H9 (cell line): Measurements from ENCODE around the gene ATPAF2. TPM values are rescaled to one million over a fixed set of nuclear protein-coding genes. Genes with fewer than 3 reads are reported as not detected.

Experiments used
- DNase-seq: peaks from one replicate; pipeline ENCODE4 v3.0.0-alpha.2; 2017
- H2AFZ ChIP-seq: one replicate; pipeline ENCODE4 v1.6.1; 2013; ENCODE audit warnings: mild to moderate bottlenecking, low read length, control low read depth, moderate library complexity
- H2AK5ac ChIP-seq: 2 replicates; pipeline ENCODE4 v1.6.1; 2013; ENCODE audit warnings: low read length, control low read depth, mixed read lengths; ENCODE audit not compliant: insufficient read length
- H2BK120ac ChIP-seq: one replicate; pipeline ENCODE4 v1.6.1; 2013; ENCODE audit warnings: low read depth, mild to moderate bottlenecking, low read length, control low read depth, inconsistent platforms; ENCODE audit not compliant: poor library complexity, severe bottlenecking
- H2BK12ac ChIP-seq: 2 replicates; pipeline ENCODE4 v1.6.1; 2013; ENCODE audit warnings: low read length, control low read depth, mixed read lengths, low read depth; ENCODE audit not compliant: insufficient read length
- H2BK15ac ChIP-seq: 2 replicates; pipeline ENCODE4 v1.6.1; 2013; ENCODE audit warnings: low read depth, low read length, control low read depth
- H2BK20ac ChIP-seq: one replicate; pipeline ENCODE4 v1.6.1; 2013; ENCODE audit warnings: low read depth, mild to moderate bottlenecking, low read length, control low read depth, inconsistent platforms; ENCODE audit not compliant: poor library complexity, severe bottlenecking
- H2BK5ac ChIP-seq: 2 replicates; pipeline ENCODE4 v1.6.1; 2013; ENCODE audit warnings: low read length, control low read depth, mixed read lengths; ENCODE audit not compliant: insufficient read length
- H3K14ac ChIP-seq: 2 replicates; pipeline ENCODE4 v1.6.1; 2013; ENCODE audit warnings: low read length, control low read depth; ENCODE audit not compliant: insufficient read depth
- H3K18ac ChIP-seq: 2 replicates; pipeline ENCODE4 v1.6.1; 2013; ENCODE audit warnings: low read depth, mild to moderate bottlenecking, mixed read lengths, low read length, control low read depth; ENCODE audit not compliant: insufficient read length
- H3K23ac ChIP-seq: 2 replicates; pipeline ENCODE4 v1.6.1; 2013; ENCODE audit warnings: low read length, control low read depth, mixed read lengths, low read depth; ENCODE audit not compliant: insufficient read length
- H3K23me2 ChIP-seq: 2 replicates; pipeline ENCODE4 v1.6.1; 2013; ENCODE audit warnings: low read depth, mild to moderate bottlenecking, mixed read lengths, low read length, control low read depth; ENCODE audit not compliant: insufficient read length, poor library complexity, severe bottlenecking
- H3K27ac ChIP-seq: 2 replicates; pipeline ENCODE4 v1.5.1; 2013; ENCODE audit warnings: low read length, control low read depth, mixed read lengths, low read depth; ENCODE audit not compliant: insufficient read length
- H3K27me3 ChIP-seq: 2 replicates; pipeline ENCODE4 v1.6.1; 2013; ENCODE audit warnings: low read length, control low read depth, inconsistent platforms; ENCODE audit not compliant: insufficient read depth
- H3K4ac ChIP-seq: 2 replicates; pipeline ENCODE4 v1.6.1; 2013; ENCODE audit warnings: low read depth, mild to moderate bottlenecking, control low read depth, inconsistent platforms, low read length, moderate library complexity
- H3K4me1 ChIP-seq: 2 replicates; pipeline ENCODE4 v1.6.1; 2013; ENCODE audit warnings: low read length, control low read depth, inconsistent platforms; ENCODE audit not compliant: insufficient read depth
- H3K4me2 ChIP-seq: 2 replicates; pipeline ENCODE4 v1.6.1; 2013; ENCODE audit warnings: low read length, control low read depth, mixed read lengths; ENCODE audit not compliant: insufficient read length, insufficient read depth
- H3K56ac ChIP-seq: 2 replicates; pipeline ENCODE4 v1.6.1; 2013; ENCODE audit warnings: low read depth, mild to moderate bottlenecking, mixed read lengths, low read length, control low read depth; ENCODE audit not compliant: insufficient read length
- H3K79me1 ChIP-seq: 2 replicates; pipeline ENCODE4 v1.6.1; 2013; ENCODE audit warnings: low read depth, mild to moderate bottlenecking, moderate library complexity, low read length, control low read depth, inconsistent platforms; ENCODE audit not compliant: insufficient read depth, poor library complexity, severe bottlenecking
- H3K79me2 ChIP-seq: 2 replicates; pipeline ENCODE4 v1.6.1; 2013; ENCODE audit warnings: low read length, control low read depth, inconsistent platforms; ENCODE audit not compliant: insufficient read depth
- H3K9ac ChIP-seq: 2 replicates; pipeline ENCODE4 v1.6.1; 2013; ENCODE audit warnings: low read length, control low read depth, mixed read lengths; ENCODE audit not compliant: insufficient read length; ENCODE audit errors: extremely low read depth
- H3K9me3 ChIP-seq: one replicate; pipeline ENCODE4 v1.6.1; 2013; ENCODE audit warnings: low read depth, low read length, inconsistent platforms; ENCODE audit not compliant: control insufficient read depth
- H3T11ph ChIP-seq: one replicate; pipeline ENCODE4 v1.6.1; 2013; ENCODE audit warnings: mild to moderate bottlenecking, low read length, control low read depth, inconsistent platforms
- H4K20me1 ChIP-seq: one replicate; pipeline ENCODE4 v1.6.1; 2013; ENCODE audit not compliant: control insufficient read depth, insufficient read length, insufficient read depth
- H4K5ac ChIP-seq: 2 replicates; pipeline ENCODE4 v1.6.1; 2013; ENCODE audit warnings: low read depth, mild to moderate bottlenecking, mixed read lengths, low read length, control low read depth; ENCODE audit not compliant: insufficient read length
- H4K8ac ChIP-seq: replicated peaks from 2 replicates; pipeline ENCODE4 v1.6.1; 2013; ENCODE audit warnings: low read length, control low read depth, mixed read lengths, low read depth; ENCODE audit not compliant: insufficient read length
- H4K91ac ChIP-seq: 2 replicates; pipeline ENCODE4 v1.6.1; 2013; ENCODE audit warnings: low read depth, mild to moderate bottlenecking, moderate library complexity, mixed read lengths, low read length, control low read depth; ENCODE audit not compliant: insufficient read length
- H3K27ac Mint-ChIP-seq, 3 experiments: 2 replicates in 2 of 3; 3 replicates in 1 of 3; pipeline ENCODE4 v1.8.0; 2020 to 2021; ENCODE audit warnings: mixed read lengths in 3 of 3, mild to moderate bottlenecking in 1 of 3, moderate library complexity in 1 of 3
- H3K27me3 Mint-ChIP-seq: 2 replicates; pipeline ENCODE4 v1.8.0; 2021; ENCODE audit warnings: low read depth, mild to moderate bottlenecking, moderate library complexity, mixed read lengths
- H3K36me3 Mint-ChIP-seq, 3 experiments: 2 replicates in 2 of 3; 3 replicates in 1 of 3; pipeline ENCODE4 v1.8.0; 2020 to 2021; ENCODE audit warnings: low read depth in 3 of 3, mixed read lengths in 3 of 3; ENCODE audit not compliant: insufficient read depth in 1 of 3
- H3K4me1 Mint-ChIP-seq, 2 experiments: 2 replicates each; pipeline ENCODE4 v1.8.0; 2020; ENCODE audit warnings: mixed read lengths in 2 of 2
- H3K4me3 Mint-ChIP-seq, 2 experiments: 2 replicates in 1 of 2; 3 replicates in 1 of 2; pipeline ENCODE4 v1.8.0; 2020 to 2021; ENCODE audit warnings: mild to moderate bottlenecking in 2 of 2, mixed read lengths in 2 of 2, moderate library complexity in 1 of 2
- H3K9me3 Mint-ChIP-seq, 2 experiments: 2 replicates in 1 of 2; 3 replicates in 1 of 2; pipeline ENCODE4 v1.8.0; 2020; ENCODE audit warnings: mild to moderate bottlenecking in 2 of 2, mixed read lengths in 2 of 2, moderate library complexity in 1 of 2
- CTCF ChIP-seq: fragments of 200-600 bp; sonication (generic); conservative IDR thresholded peaks from 3 replicates; pipeline ENCODE4 v1.8.0; 2021; ENCODE audit warnings: antibody characterized with exemption, mild to moderate bottlenecking
- WGBS: extraction: QIAGEN DNeasy Blood & Tissue Kit; methylation state at CpG from one replicate; pipeline ENCODE4 v1.1.7; 2013; ENCODE audit warnings: missing lambda C conversion rate, low lambda C conversion rate, mixed read lengths; ENCODE audit not compliant: insufficient read length; ENCODE audit errors: extremely low coverage; 5-methylcytosine and 5-hydroxymethylcytosine counted together
- total RNA-seq: library from RNA; stranded (reverse); gene quantifications from 2 replicates; pipeline ENCODE4 v1.2.1, GENCODE V29; 2021

The ATPAF2 gene
- total RNA-seq, 1 experiment from 2014 or later, result 21.4 TPM

GRCh38 chr17:18008496-18009268, 30.3 kb downstream of the ATPAF2 start:
- Histone ChIP-seq H3K79me1 (no peaks in the 10 kb centered on the region), H4K5ac (no peak overlapping the region), H4K20me1 (no peaks in the 10 kb centered on the region), H3K14ac (no peak overlapping the region), H3K4me1 (no peaks in the 10 kb centered on the region), H3T11ph (no peak overlapping the region), H3K9ac (no peak overlapping the region), H3K27me3 (no peaks in the 10 kb centered on the region), H3K56ac (no peak overlapping the region), H2BK120ac (no peak overlapping the region), H3K4me2 (no peak overlapping the region), H3K23ac (no peak overlapping the region), H4K91ac (no peak overlapping the region), H2BK20ac (no peak overlapping the region), H4K8ac (peak overlapping the region; percentile 51), H2AFZ (no peak overlapping the region), H3K27ac (no peak overlapping the region), H3K4ac (no peak overlapping the region), H2BK5ac (no peak overlapping the region), H3K79me2 (no peaks in the 10 kb centered on the region), H2AK5ac (no peak overlapping the region), H2BK12ac (no peak overlapping the region), H3K23me2 (no peaks in the 10 kb centered on the region), H2BK15ac (no peak overlapping the region), H3K9me3 (no peaks in the 10 kb centered on the region), H3K18ac (no peak overlapping the region)
- DNase-seq, result no peak
- Mint-ChIP-seq H3K36me3 (peaks cover 0 to 3% (median 0%) of the 10 kb centered on the region in 3 experiments; a peak in 3 of 7 replicates), H3K4me1 (peaks cover 8 to 22% of the 10 kb centered on the region in 2 experiments), H3K9me3 (no peaks in the 10 kb centered on the region), H3K4me3 (no peak overlapping the region), H3K27ac (no peak overlapping the region; a peak in 1 of 7 replicates), H3K27me3 (peaks cover 8% of the 10 kb centered on the region)
- TF ChIP-seq CTCF, result no peak
- no CpG with 5 or more reads among the region's 5 CpGs for WGBS
